HepG2 (cell line): ENCODE data around the gene NCOA6. TPM values are rescaled to one million over a fixed set of nuclear protein-coding genes. Genes with fewer than 3 reads are reported as not detected.

ENCODE experiments used
- AKAP8 ChIP-seq: sonication (generic); formaldehyde crosslinking; IDR thresholded peaks from 2 replicates; pipeline ENCODE4 v1.5.1; 2020; ENCODE audit warnings: mild to moderate bottlenecking, missing genetic modification reagents
- CBX1 ChIP-seq: IDR thresholded peaks from one replicate; pipeline ENCODE4 v1.6.1; 2016; ENCODE audit warnings: antibody characterized with exemption, low read depth
- FOSL1 ChIP-seq: sonication (generic); formaldehyde crosslinking; IDR thresholded peaks from 2 replicates; pipeline ENCODE4 v1.9.0; 2021; ENCODE audit warnings: missing genetic modification reagents, borderline replicate concordance
- GRHL1 ChIP-seq: sonication (generic); formaldehyde crosslinking; conservative IDR thresholded peaks from 2 replicates; pipeline ENCODE4 v1.8.0; 2022; ENCODE audit warnings: missing genetic modification reagents
- PPARG ChIP-seq: conservative IDR thresholded peaks from 2 replicates; pipeline ENCODE4 v1.6.1; 2016; ENCODE audit warnings: missing biosample characterization, missing genetic modification reagents
- PRDM10 ChIP-seq: sonication (generic); formaldehyde crosslinking; IDR thresholded peaks from 2 replicates; pipeline ENCODE4 v1.4.0; 2020; ENCODE audit warnings: low read depth, missing genetic modification reagents
- SETDB1 ChIP-seq: sonication (generic); formaldehyde crosslinking; IDR thresholded peaks from 2 replicates; pipeline ENCODE4 v1.5.1; 2020; ENCODE audit warnings: missing genetic modification reagents, mild to moderate bottlenecking, borderline replicate concordance
- SMAD1 ChIP-seq: sonication (generic); formaldehyde crosslinking; IDR thresholded peaks from 2 replicates; pipeline ENCODE4 v1.4.0; 2020; ENCODE audit warnings: missing genetic modification reagents, low read depth, mild to moderate bottlenecking, borderline replicate concordance
- TBP ChIP-seq: sonication (generic); formaldehyde crosslinking; IDR thresholded peaks from 2 replicates; pipeline ENCODE4 v1.5.0; 2020; ENCODE audit warnings: missing genetic modification reagents
- TCF7 ChIP-seq: sonication (generic); IDR thresholded peaks from 2 replicates; pipeline ENCODE4 v1.6.1; 2016; ENCODE audit warnings: antibody characterized with exemption, low read depth
- TEF ChIP-seq: sonication (generic); formaldehyde crosslinking; IDR thresholded peaks from 2 replicates; pipeline ENCODE4 v1.5.0; 2020; ENCODE audit warnings: missing genetic modification reagents
- ZNF12 ChIP-seq: sonication (generic); formaldehyde crosslinking; IDR thresholded peaks from 2 replicates; pipeline ENCODE4 v1.5.0; 2020; ENCODE audit warnings: missing genetic modification reagents
- ZNF276 ChIP-seq: sonication (generic); formaldehyde crosslinking; IDR thresholded peaks from 2 replicates; pipeline ENCODE4 v1.4.0; 2020; ENCODE audit warnings: mild to moderate bottlenecking, low read depth, missing genetic modification reagents
- ZNF335 ChIP-seq: sonication (generic); formaldehyde crosslinking; IDR thresholded peaks from 2 replicates; pipeline ENCODE4 v1.4.0; 2020; ENCODE audit warnings: missing genetic modification reagents
- ZNF552 ChIP-seq: sonication (generic); formaldehyde crosslinking; IDR thresholded peaks from 2 replicates; pipeline ENCODE4 v1.9.0; 2022; ENCODE audit warnings: missing genetic modification reagents, mild to moderate bottlenecking, borderline replicate concordance
- ZNF556 ChIP-seq: sonication (generic); formaldehyde crosslinking; IDR thresholded peaks from 2 replicates; pipeline ENCODE4 v1.4.0; 2020; ENCODE audit warnings: mild to moderate bottlenecking, missing genetic modification reagents, borderline replicate concordance
- ZNF616 ChIP-seq: sonication (generic); formaldehyde crosslinking; IDR thresholded peaks from 2 replicates; pipeline ENCODE4 v1.5.0; 2020; ENCODE audit warnings: low read depth, mild to moderate bottlenecking, missing genetic modification reagents
- ZNF879 ChIP-seq: sonication (generic); formaldehyde crosslinking; IDR thresholded peaks from 2 replicates; pipeline ENCODE4 v1.8.1; 2023; ENCODE audit warnings: missing genetic modification reagents
- polyA plus RNA-seq, 8 experiments: library from polyadenylated mRNA; depleted of rRNA in 3 of 8; stranded (reverse) in 7 of 8; unstranded in 1 of 8; fragments of >200 nt; fragmentation: Illumina TruSeq in 4 of 8; extraction: Trizol in 4 of 8; gene quantifications; 2 replicates each; pipeline versions ENCODE4 v1.2.1 to v1.2.3, GENCODE V29; 2011 to 2016; ENCODE audit warnings: low read depth in 4 of 8, missing spikeins in 1 of 8, mixed read lengths in 1 of 8; ENCODE audit not compliant: insufficient read depth in 1 of 8
- total RNA-seq, 5 experiments: library from RNA; depleted of rRNA; stranded (reverse); fragments of >200 nt; fragmentation: Illumina TruSeq; extraction: Trizol; gene quantifications; 2 replicates each; pipeline ENCODE4 v1.2.3, GENCODE V29; 2016; ENCODE audit warnings: low read depth in 1 of 5

Gene NCOA6
- total and polyA plus RNA-seq, 2 of the 13 experiments (the other 11 are each of a cell fraction or from before 2014, with no cell fraction given) = 11.2 to 29.3 TPM

GRCh38 chr20:34701405-34702085 lies 123.9 kb downstream of the NCOA6 start (continued):
- TF ChIP-seq CBX1 = no peak
- TF ChIP-seq FOSL1 (CRISPR knock-in tag) = peak; percentile 35; the same call in 1 of the 2 replicates
- TF ChIP-seq ZNF552 = no peak; the same call in 1 of the 2 replicates
- TF ChIP-seq AKAP8 (CRISPR knock-in tag) = no peak
- TF ChIP-seq ZNF276 (CRISPR knock-in tag) = no peak
- TF ChIP-seq ZNF12 = no peak
- TF ChIP-seq TBP (CRISPR knock-in tag) = no peak
- TF ChIP-seq ZNF879 (CRISPR knock-in tag) = 0 out of 2 replicates have a peak, but pooled peaks have one; percentile 7
- 0 out of 2 replicates have a peak, but pooled peaks have one; percentile 48 for TF ChIP-seq SETDB1
- TF ChIP-seq ZNF335 (CRISPR knock-in tag) = no peak
- no peak for TF ChIP-seq TCF7
- no peak for TF ChIP-seq TEF (CRISPR knock-in tag)
- TF ChIP-seq ZNF616 (CRISPR knock-in tag) = no peak
- no peak for TF ChIP-seq ZNF556
- no peak for TF ChIP-seq GRHL1 (CRISPR knock-in tag)
- 0 out of 2 replicates have a peak, but pooled peaks have one; percentile 2 for TF ChIP-seq PRDM10
- no peak for TF ChIP-seq PPARG (CRISPR knock-in tag)
- TF ChIP-seq SMAD1 (CRISPR knock-in tag) = no peak
